GM19025 (cell line): ENCODE results near the gene HPX.

Experiments
- ATAC-seq: cut with Tn5 transposase; IDR thresholded peaks from one replicate; pipeline ENCODE4 v1.9.1; 2021; ENCODE audit warnings: mild to moderate bottlenecking, low read depth, moderate library complexity; ENCODE audit not compliant: unreplicated experiment

The HPX gene

GRCh38 chr11:6440906-6441358 lies at the start of gene HPX:
HPX (minus strand) TSS chr11:6440987; CDS start chr11:6440963, 24 bp downstream.
- ATAC-seq = no peak

GRCh38 chr11:6489306-6489705 lies 48.5 kb upstream of the HPX start:
- ATAC-seq = no peak

GRCh38 chr11:6488821-6489220 lies 48.0 kb upstream of the HPX start:
- ATAC-seq = no peak

- no peak for ATAC-seq
These were observed 47.6 kb upstream of the HPX start for GRCh38 chr11:6488342-6488741.

GRCh38 chr11:6486938-6487337 lies 46.2 kb upstream of the HPX start:
- ATAC-seq = no peak

- ATAC-seq = no peak
These were observed 45.5 kb upstream of the HPX start for GRCh38 chr11:6486256-6486655.

GRCh38 chr11:6485661-6486060 lies 44.9 kb upstream of the HPX start:
- ATAC-seq = no peak

GRCh38 chr11:6483015-6483414 lies 42.2 kb upstream of the HPX start:
- ATAC-seq = no peak

- no peak for ATAC-seq
These were observed 41.7 kb upstream of the HPX start for GRCh38 chr11:6482441-6482840.

GRCh38 chr11:6481924-6482275 lies 41.1 kb upstream of the HPX start:
- no peak for ATAC-seq

- ATAC-seq = peak; percentile 99
These were observed 40.5 kb upstream of the HPX start, which contains the start of the genes ARFIP2 and TIMM10B for GRCh38 chr11:6481012-6481923. ARFIP2 (minus strand) TSS chr11:6481331; CDS start chr11:6480421, 910 bp downstream. TIMM10B (plus strand) TSS chr11:6481501; CDS start chr11:6481517, 16 bp downstream.

GRCh38 chr11:6480299-6480914 lies 39.6 kb upstream of the HPX start:
- ATAC-seq = no peak

- ATAC-seq = no peak
These were observed 35.8 kb upstream of the HPX start for GRCh38 chr11:6476571-6476970.

- ATAC-seq = no peak
These were observed 35.1 kb upstream of the HPX start for GRCh38 chr11:6475936-6476335.

GRCh38 chr11:6474806-6475500 lies 34.2 kb upstream of the HPX start:
- no peak for ATAC-seq

GRCh38 chr11:6474413-6474792 lies 33.6 kb upstream of the HPX start:
- ATAC-seq = no peak

- ATAC-seq = peak; percentile 82
These were observed 32.9 kb upstream of the HPX start, which contains the start of gene TRIM3 for GRCh38 chr11:6473451-6474412. TRIM3 (minus strand) TSS chr11:6473941; CDS start chr11:6465695, 8,246 bp downstream.

- ATAC-seq = no peak
These were observed 32.1 kb upstream of the HPX start for GRCh38 chr11:6472934-6473333.

GRCh38 chr11:6469599-6469998 lies 28.8 kb upstream of the HPX start:
- ATAC-seq = no peak
